HCT116 (cell line): Measurements from ENCODE around the gene RNU1-2. TPM values are rescaled to one million over a fixed set of nuclear protein-coding genes. Genes with fewer than 3 reads are reported as not detected.
"Not testable (repeated sequence)": the region's sequence is repeated elsewhere in the genome, so short reads cannot be mapped to it uniquely, and the experiment has no call there.

Experiments used
- ATAC-seq: fragments of 200-7000 bp; cut with Tn5 transposase; 2 replicates; pipeline ENCODE4 v1.9.1; 2020; ENCODE audit warnings: mild to moderate bottlenecking, moderate library complexity
- BruUV-seq: library from RNA; stranded (reverse); fragments of 400-500 nt; replicated peaks from 2 replicates; lab custom pipeline; 2021; lab: Mats Ljungman, UMichigan
- CTCF ChIA-PET: fragments of 300-600 bp; sonication (Branson Sonifier 250); formaldehyde crosslinking; loops from one replicate; lab custom pipeline; 2021; ENCODE audit warnings: antibody characterized with exemption; lab: Charles Lee
- POLR2A ChIA-PET: fragments of 300-600, 350-600 bp; sonication (Branson Sonifier 250); formaldehyde crosslinking; loops from one replicate; lab custom pipeline; 2021; ENCODE audit warnings: antibody characterized with exemption; lab: Charles Lee
- RAD21 ChIA-PET, 2 experiments: fragments of 300-600 bp; sonication (Branson Sonifier 250); formaldehyde crosslinking; loops; one replicate each; lab custom pipeline; 2023; ENCODE audit warnings: low total read pairs in 2 of 2; ENCODE audit not compliant: uncharacterized antibody in 2 of 2, unreplicated experiment in 2 of 2, low non-redundant PET in 1 of 2; lab: Charles Lee
- DNase-seq: peaks from one replicate; pipeline ENCODE4 v3.0.0-alpha.2; 2010; ENCODE audit warnings: low read depth, low spot score
- H2AFZ ChIP-seq: fragments of 200-600 bp; shearing (Covaris generic), sonication (generic); 2 replicates; pipeline ENCODE4 v1.6.1; 2017; ENCODE audit warnings: low read depth, mixed run types, mixed read lengths, antibody characterized with exemption, low read length; ENCODE audit not compliant: poor library complexity, severe bottlenecking
- H3K27ac ChIP-seq: 2 replicates; pipeline ENCODE4 v1.5.1; 2012; ENCODE audit warnings: low read depth, low read length
- H3K27me3 ChIP-seq: fragments of 200-600 bp; sonication (generic); 2 replicates; pipeline ENCODE4 v1.6.1; 2016; ENCODE audit warnings: mixed run types, low read length, mixed read lengths; ENCODE audit not compliant: insufficient read depth
- H3K36me3 ChIP-seq, 2 experiments: fragments of 200-500 bp in 1 of 2; fragments of 200-600 bp in 1 of 2; sonication (Bioruptor generic) in 1 of 2; sonication (generic) in 1 of 2; 2 replicates each; pipeline versions ENCODE4 v1.5.1 to v1.6.1; 2014 to 2016; ENCODE audit warnings: low read length in 2 of 2, inconsistent platforms in 1 of 2, mixed read lengths in 1 of 2, mixed run types in 1 of 2; ENCODE audit not compliant: insufficient read depth in 2 of 2, control insufficient read depth in 1 of 2
- H3K4me1 ChIP-seq, 2 experiments: fragments of 200-600 bp in 1 of 2; sonication (generic) in 1 of 2; 2 replicates each; pipeline versions ENCODE4 v1.5.1 to v1.6.1; 2012 to 2017; ENCODE audit warnings: low read length in 2 of 2, inconsistent platforms in 1 of 2, mild to moderate bottlenecking in 1 of 2, mixed read lengths in 1 of 2, mixed run types in 1 of 2, moderate library complexity in 1 of 2; ENCODE audit not compliant: insufficient read depth in 2 of 2, control insufficient read depth in 1 of 2
- H3K4me2 ChIP-seq: fragments of 200-600 bp; sonication (generic); 2 replicates; pipeline ENCODE4 v1.6.1; 2017; ENCODE audit warnings: mixed run types, low read length, mixed read lengths
- H3K4me3 ChIP-seq, 2 experiments: fragments of 200-600 bp in 1 of 2; sonication (generic) in 1 of 2; replicated peaks in 1 of 2; 2 replicates each; pipeline ENCODE4 v1.5.1; 2011 to 2016; ENCODE audit warnings: low read length in 2 of 2, control low read depth in 1 of 2, low read depth in 1 of 2, mild to moderate bottlenecking in 1 of 2, mixed read lengths in 1 of 2, mixed run types in 1 of 2
- H3K79me2 ChIP-seq: fragments of 200-600 bp; sonication (generic); 2 replicates; pipeline ENCODE4 v1.6.1; 2017; ENCODE audit warnings: mild to moderate bottlenecking, mixed run types, low read length, moderate library complexity, mixed read lengths; ENCODE audit not compliant: insufficient read depth
- H3K9ac ChIP-seq: fragments of 200-600 bp; sonication (generic); 2 replicates; pipeline ENCODE4 v1.6.1; 2016; ENCODE audit warnings: low read length, mixed read lengths
- H3K9me2 ChIP-seq: fragments of 200-600 bp; sonication (generic), shearing (Covaris generic); 2 replicates; pipeline ENCODE4 v1.6.1; 2017; ENCODE audit warnings: mixed run types, mild to moderate bottlenecking, moderate library complexity; ENCODE audit not compliant: insufficient read depth
- H3K9me3 ChIP-seq, 2 experiments: fragments of 200-500 bp in 1 of 2; fragments of 200-600 bp in 1 of 2; sonication (Bioruptor generic) in 1 of 2; sonication (generic) in 1 of 2; 2 replicates each; pipeline ENCODE4 v1.6.1; 2014 to 2017; ENCODE audit warnings: low read length in 2 of 2, mixed read lengths in 2 of 2, inconsistent platforms in 1 of 2, low read depth in 1 of 2, mild to moderate bottlenecking in 1 of 2, mixed run types in 1 of 2, moderate library complexity in 1 of 2; ENCODE audit not compliant: control insufficient read depth in 1 of 2, insufficient read depth in 1 of 2
- H4K20me1 ChIP-seq: fragments of 200-600 bp; sonication (generic), shearing (Covaris generic); 2 replicates; pipeline ENCODE4 v1.6.1; 2017; ENCODE audit warnings: mixed run types, mild to moderate bottlenecking, moderate library complexity; ENCODE audit not compliant: insufficient read depth
- POLR2A ChIP-seq: IDR thresholded peaks from 2 replicates; pipeline ENCODE4 v1.7.0; 2011; ENCODE audit warnings: borderline replicate concordance; ENCODE audit not compliant: insufficient read depth, insufficient read length; ENCODE audit errors: extremely low read depth
- ZNF274 ChIP-seq: fragments of 200-500 bp; sonication (Bioruptor generic); IDR thresholded peaks from 2 replicates; pipeline ENCODE4 v1.6.1; 2014; ENCODE audit warnings: mild to moderate bottlenecking, low read depth, low read length, inconsistent platforms
- intact Hi-C: fragments of 100-400 bp; cut with micrococcal nuclease; formaldehyde crosslinking; loops from 2 replicates; pipeline ENCODE4 v1.10.0; 2022
- total RNA-seq: library from RNA; stranded (reverse); gene quantifications from one replicate; pipeline ENCODE4 v1.2.1, GENCODE V29; 2021; ENCODE audit not compliant: unreplicated experiment
- TF ChIP-seq, protein P1 (sequence below), 3 experiments: fragments of 200-600 bp in 1 of 3; sonication (generic) in 1 of 3; IDR thresholded peaks in 2 of 3; conservative IDR thresholded peaks in 1 of 3; 2 replicates each; pipeline ENCODE4 v1.5.1; 2012 to 2017; ENCODE audit warnings: low read depth in 2 of 3, low read length in 2 of 3, antibody characterized with exemption in 1 of 3, borderline replicate concordance in 1 of 3, control low read depth in 1 of 3, mild to moderate bottlenecking in 1 of 3, mixed read lengths in 1 of 3, mixed run types in 1 of 3, moderate library complexity in 1 of 3; ENCODE audit not compliant: insufficient read depth in 1 of 3
- TF ChIP-seq, protein P2 (sequence below): IDR thresholded peaks from 2 replicates; pipeline ENCODE4 v1.6.1; 2012

RNU1-2 gene
- total RNA-seq, 1 experiment from 2014 or later: 1,685 TPM

- TF ChIP-seq, protein P1, sequence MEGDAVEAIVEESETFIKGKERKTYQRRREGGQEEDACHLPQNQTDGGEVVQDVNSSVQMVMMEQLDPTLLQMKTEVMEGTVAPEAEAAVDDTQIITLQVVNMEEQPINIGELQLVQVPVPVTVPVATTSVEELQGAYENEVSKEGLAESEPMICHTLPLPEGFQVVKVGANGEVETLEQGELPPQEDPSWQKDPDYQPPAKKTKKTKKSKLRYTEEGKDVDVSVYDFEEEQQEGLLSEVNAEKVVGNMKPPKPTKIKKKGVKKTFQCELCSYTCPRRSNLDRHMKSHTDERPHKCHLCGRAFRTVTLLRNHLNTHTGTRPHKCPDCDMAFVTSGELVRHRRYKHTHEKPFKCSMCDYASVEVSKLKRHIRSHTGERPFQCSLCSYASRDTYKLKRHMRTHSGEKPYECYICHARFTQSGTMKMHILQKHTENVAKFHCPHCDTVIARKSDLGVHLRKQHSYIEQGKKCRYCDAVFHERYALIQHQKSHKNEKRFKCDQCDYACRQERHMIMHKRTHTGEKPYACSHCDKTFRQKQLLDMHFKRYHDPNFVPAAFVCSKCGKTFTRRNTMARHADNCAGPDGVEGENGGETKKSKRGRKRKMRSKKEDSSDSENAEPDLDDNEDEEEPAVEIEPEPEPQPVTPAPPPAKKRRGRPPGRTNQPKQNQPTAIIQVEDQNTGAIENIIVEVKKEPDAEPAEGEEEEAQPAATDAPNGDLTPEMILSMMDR (IDR thresholded peaks at IDR 0.05 in 2 of 3, conservative IDR thresholded peaks at IDR 0.05 in 1 of 3; ENCODE audit: borderline replicate concordance in 1 of 3, insufficient read depth in 1 of 3, low read depth in 2 of 3, low read length in 2 of 3): no peak
- TF ChIP-seq, protein P2, sequence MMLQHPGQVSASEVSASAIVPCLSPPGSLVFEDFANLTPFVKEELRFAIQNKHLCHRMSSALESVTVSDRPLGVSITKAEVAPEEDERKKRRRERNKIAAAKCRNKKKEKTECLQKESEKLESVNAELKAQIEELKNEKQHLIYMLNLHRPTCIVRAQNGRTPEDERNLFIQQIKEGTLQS: no peak
Observed at GRCh38 chr1:16927256-16927655, 31.5 kb downstream of the RNU1-2 start (continued).

- POLR2A ChIA-PET: no interaction called here
- Histone ChIP-seq H3K9ac (no peak overlapping the region), H3K27ac (no peak overlapping the region; the same call in 1 of the 2 replicates), H3K9me2 (no peaks in the 10 kb centered on the region), H3K36me3 (no peaks in the 10 kb centered on the region), H3K9me3 (no peaks in the 10 kb centered on the region), H3K27me3 (no peaks in the 10 kb centered on the region), H4K20me1 (no peaks in the 10 kb centered on the region), H3K4me3 (no peak overlapping the region), H3K4me2 (no peak overlapping the region), H3K4me1 (peaks cover 2 to 6% of the 10 kb centered on the region in 2 experiments; a peak in 2 of 4 replicates), H2AFZ (no peak overlapping the region), H3K79me2 (no peaks in the 10 kb centered on the region)
- intact Hi-C loops: no loop called here
- no TSS peak for BruUV-seq
- RAD21 ChIA-PET: no interaction called here
- CTCF ChIA-PET: no interaction called here
- no peak for DNase-seq
- TF ChIP-seq POLR2A: no peak
- no peak for TF ChIP-seq ZNF274
- ATAC-seq: no peak
Observed at GRCh38 chr1:16927711-16928485, 32.1 kb downstream of the RNU1-2 start.

- BruUV-seq, H3K9ac ChIP-seq, H3K27ac ChIP-seq, H3K36me3 ChIP-seq, H3K27me3 ChIP-seq, CTCF ChIA-PET, RAD21 ChIA-PET, H4K20me1 ChIP-seq, DNase-seq, POLR2A ChIA-PET, H3K9me3 ChIP-seq, H2AFZ ChIP-seq, H3K4me3 ChIP-seq, H3K4me2 ChIP-seq, H3K9me2 ChIP-seq, H3K4me1 ChIP-seq, H3K79me2 ChIP-seq, intact Hi-C loops: not testable (repeated sequence)
- ATAC-seq: peak; percentile 41
Observed at GRCh38 chr1:16929146-16930041, 33.6 kb downstream of the RNU1-2 start.

- H3K9me3 ChIP-seq, H3K4me1 ChIP-seq, H3K9ac ChIP-seq, CTCF ChIA-PET, RAD21 ChIA-PET, ATAC-seq, DNase-seq, H2AFZ ChIP-seq, H3K4me3 ChIP-seq, H3K36me3 ChIP-seq, H3K4me2 ChIP-seq, H3K9me2 ChIP-seq, H3K27me3 ChIP-seq, H3K79me2 ChIP-seq, BruUV-seq, H3K27ac ChIP-seq, POLR2A ChIA-PET, H4K20me1 ChIP-seq, intact Hi-C loops: not testable (repeated sequence)
Observed at GRCh38 chr1:16931206-16931934, 35.6 kb downstream of the RNU1-2 start.
